ENCODE measurements around the gene MAD1L1.
"Not testable (repeated sequence)": the region's sequence is repeated elsewhere in the genome, so short reads cannot be mapped to it uniquely, and the experiment has no call there.

MAD1L1 gene

GRCh38 chr7:2080477-2080876, 152.3 kb downstream of the MAD1L1 start:
- DNase-seq, result no peak

GRCh38 chr7:2080060-2080387, 152.7 kb downstream of the MAD1L1 start:
- DNase-seq, result no peak

- DNase-seq, result no peak
Observed at GRCh38 chr7:2079332-2080059, 153.2 kb downstream of the MAD1L1 start.

- DNase-seq, result no peak
Observed at GRCh38 chr7:2078899-2079298, 153.8 kb downstream of the MAD1L1 start.

- peak; percentile 4 for DNase-seq
Observed at GRCh38 chr7:2076649-2077064, 156.1 kb downstream of the MAD1L1 start.

GRCh38 chr7:2075811-2076210, 156.9 kb downstream of the MAD1L1 start:
- DNase-seq, result no peak

- no peak for DNase-seq
Observed at GRCh38 chr7:2074691-2075090, 158.1 kb downstream of the MAD1L1 start.

- no peak for DNase-seq
Observed at GRCh38 chr7:2072798-2073197, 159.9 kb downstream of the MAD1L1 start.

- DNase-seq, result no peak
Observed at GRCh38 chr7:2072042-2072441, 160.7 kb downstream of the MAD1L1 start.

GRCh38 chr7:2071133-2071832, 161.5 kb downstream of the MAD1L1 start:
- DNase-seq, result no peak

GRCh38 chr7:2070151-2070763, 162.5 kb downstream of the MAD1L1 start:
- no peak for DNase-seq

GRCh38 chr7:2069472-2069860, 163.3 kb downstream of the MAD1L1 start:
- DNase-seq, result no peak

GRCh38 chr7:2068693-2069471, 163.9 kb downstream of the MAD1L1 start:
- no peak for DNase-seq

- no peak for DNase-seq
Observed at GRCh38 chr7:2066251-2066919, 166.4 kb downstream of the MAD1L1 start.

GRCh38 chr7:2065528-2065927, 167.2 kb downstream of the MAD1L1 start:
- DNase-seq, result no peak

GRCh38 chr7:2063563-2064260, 169.0 kb downstream of the MAD1L1 start:
- no peak for DNase-seq

- DNase-seq, result no peak
Observed at GRCh38 chr7:2062648-2063047, 170.1 kb downstream of the MAD1L1 start.

GRCh38 chr7:2060701-2061100, 172.0 kb downstream of the MAD1L1 start:
- DNase-seq, result no peak

- no peak for DNase-seq
Observed at GRCh38 chr7:2059964-2060700, 172.6 kb downstream of the MAD1L1 start.

GRCh38 chr7:2058246-2058645, 174.5 kb downstream of the MAD1L1 start:
- DNase-seq, result not testable (repeated sequence)

GRCh38 chr7:2055956-2056355, 176.8 kb downstream of the MAD1L1 start:
- no peak for DNase-seq

GRCh38 chr7:2054927-2055326, 177.8 kb downstream of the MAD1L1 start:
- no peak for DNase-seq

Data from SIG-M5 (cell line).